ENCODE measurements around the gene RDH5.

GRCh38 chr12:55729819-55730818 lies 9.9 kb downstream of the RDH5 start:
- TF ChIP-seq CTCF (IDR thresholded peaks at IDR 0.05) (peak in 1 of 4 experiments; percentile 14), POLR2AphosphoS5 (IDR thresholded peaks at IDR 0.05) (no peak), POLR2A (IDR thresholded peaks at IDR 0.05) (no peak)
